ENCODE results near the gene KANK2.

The KANK2 gene

DNA sequence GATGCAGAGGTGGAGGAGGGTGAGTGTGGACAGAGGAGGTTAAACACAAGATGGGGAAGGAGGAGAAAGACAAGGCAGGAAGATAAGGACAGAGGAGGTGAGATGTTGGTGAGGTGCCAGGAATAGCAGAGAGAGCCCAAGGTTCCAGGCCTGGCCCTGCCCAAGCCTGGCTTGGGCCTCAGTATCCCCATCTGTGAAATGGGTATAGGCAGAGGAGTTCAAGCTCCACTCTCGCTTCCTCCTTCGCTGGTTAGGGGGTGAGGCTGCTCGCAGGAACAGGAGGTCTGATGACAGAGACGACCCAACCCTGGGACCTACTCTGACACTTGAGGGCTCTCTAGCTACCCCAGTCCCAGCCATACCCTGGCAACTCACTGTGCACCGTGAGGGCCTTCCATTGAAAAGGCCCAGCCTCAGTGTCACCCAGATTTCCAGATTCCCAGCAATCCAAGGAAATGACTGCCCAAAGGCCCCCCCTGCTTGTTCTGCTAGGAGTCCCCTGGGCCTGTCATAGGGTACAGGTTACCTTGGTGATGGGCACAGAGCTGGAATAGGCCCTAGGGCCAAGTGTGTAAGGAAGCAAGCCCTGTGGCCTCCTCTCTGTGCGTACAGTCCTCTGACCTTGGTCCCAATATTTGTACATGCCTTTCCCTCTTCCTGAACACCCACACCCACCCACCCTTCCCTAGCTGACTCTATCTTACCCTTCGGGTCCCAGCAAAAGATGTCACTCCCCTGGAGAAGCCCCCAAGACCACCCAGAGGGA, 33.5 kb upstream of the KANK2 start:
- no peak for DNase-seq (ENCODE audit: low read depth in 1 of 2, low spot score in 1 of 2)
- Histone ChIP-seq H3K4me3 (replicated peaks; ENCODE audit: insufficient read depth, low read length) (no peak overlapping the region), H3K27ac (replicated peaks) (no peak overlapping the region), H3K27me3 (ENCODE audit: insufficient read depth, poor library complexity, severe bottlenecking) (no peaks in the 10 kb centered on the region)
- no peak for TF ChIP-seq REST (IDR thresholded peaks at IDR 0.05; ENCODE audit: insufficient replicate concordance, low read depth)
- TF ChIP-seq SPI1 (IDR thresholded peaks at IDR 0.05; ENCODE audit: borderline replicate concordance, low read depth) = no peak
- TF ChIP-seq GABPA (IDR thresholded peaks at IDR 0.05; ENCODE audit: low read depth) = no peak
- TF ChIP-seq CTCF (IDR thresholded peaks at IDR 0.05; ENCODE audit: insufficient read depth, low read length) = no peak
- TF ChIP-seq POLR2AphosphoS5 (IDR thresholded peaks at IDR 0.05; ENCODE audit: low read depth) = no peak

GRCh38 chr19:11227195-11227886, 30.0 kb upstream of the KANK2 start:
- Histone ChIP-seq H3K27ac (replicated peaks) (no peak overlapping the region), H3K27me3 (ENCODE audit: insufficient read depth, poor library complexity, severe bottlenecking) (no peaks in the 10 kb centered on the region), H3K4me3 (replicated peaks; ENCODE audit: insufficient read depth, low read length) (no peak overlapping the region)
- TF ChIP-seq POLR2AphosphoS5 (IDR thresholded peaks at IDR 0.05; ENCODE audit: low read depth) (no peak), SPI1 (IDR thresholded peaks at IDR 0.05; ENCODE audit: borderline replicate concordance, low read depth) (no peak), GABPA (IDR thresholded peaks at IDR 0.05; ENCODE audit: low read depth) (no peak), CTCF (IDR thresholded peaks at IDR 0.05; ENCODE audit: insufficient read depth, low read length) (no peak), REST (IDR thresholded peaks at IDR 0.05; ENCODE audit: insufficient replicate concordance, low read depth) (no peak)
- DNase-seq (ENCODE audit: low read depth in 1 of 2, low spot score in 1 of 2) = no peak

- TF ChIP-seq GABPA (IDR thresholded peaks at IDR 0.05; ENCODE audit: low read depth) = no peak
- no peak for TF ChIP-seq SPI1 (IDR thresholded peaks at IDR 0.05; ENCODE audit: borderline replicate concordance, low read depth)
- no peak for TF ChIP-seq REST (IDR thresholded peaks at IDR 0.05; ENCODE audit: insufficient replicate concordance, low read depth)
- no peak for TF ChIP-seq POLR2AphosphoS5 (IDR thresholded peaks at IDR 0.05; ENCODE audit: low read depth)
- no peak for TF ChIP-seq CTCF (IDR thresholded peaks at IDR 0.05; ENCODE audit: insufficient read depth, low read length)
- Histone ChIP-seq H3K4me3 (replicated peaks; ENCODE audit: insufficient read depth, low read length) (no peak overlapping the region), H3K27me3 (ENCODE audit: insufficient read depth, poor library complexity, severe bottlenecking) (no peaks in the 10 kb centered on the region), H3K27ac (replicated peaks) (no peak overlapping the region)
- DNase-seq (ENCODE audit: low read depth in 1 of 2, low spot score in 1 of 2) = no peak
These were observed 29.4 kb upstream of the KANK2 start for GRCh38 chr19:11226716-11227166.
